ENCODE data around the gene EMP3. TPM values are rescaled to one million over a fixed set of nuclear protein-coding genes. Genes with fewer than 3 reads are reported as not detected.
A peak's percentile ranks its signal among the peaks of the same experiment; 100 is the strongest.

EMP3 gene
- total RNA-seq, 4 donors from 2014 or later = 3.8 to 15.3 (median 9.4) TPM

DNA sequence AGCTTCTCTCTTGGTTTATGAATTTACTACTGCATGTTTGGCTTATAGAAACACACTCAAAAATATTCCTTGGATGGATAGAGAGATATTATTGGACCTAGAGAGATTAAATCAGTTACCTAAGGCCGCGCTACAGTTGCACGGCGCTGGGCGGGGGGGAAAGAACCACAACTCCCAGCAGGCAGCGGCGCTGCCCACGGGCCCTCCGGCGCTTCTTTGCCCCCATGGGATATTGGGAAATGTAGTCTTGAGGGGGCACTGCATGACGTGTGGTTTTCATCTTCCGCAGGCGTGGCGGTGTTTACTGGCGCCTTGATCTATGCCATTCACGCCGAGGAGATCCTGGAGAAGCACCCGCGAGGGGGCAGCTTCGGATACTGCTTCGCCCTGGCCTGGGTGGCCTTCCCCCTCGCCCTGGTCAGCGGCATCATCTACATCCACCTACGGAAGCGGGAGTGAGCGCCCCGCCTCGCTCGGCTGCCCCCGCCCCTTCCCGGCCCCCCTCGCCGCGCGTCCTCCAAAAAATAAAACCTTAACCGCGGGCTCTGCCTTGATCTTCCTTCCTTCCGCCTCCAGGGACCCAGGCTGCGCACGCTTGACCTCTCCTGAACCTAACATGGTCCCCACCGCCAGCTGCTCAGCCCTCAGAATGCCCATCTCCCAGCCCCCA is 4.8 kb downstream of the EMP3 start:
- Histone ChIP-seq H3K36me3 (no peaks in the 10 kb centered on the region), H3K27me3 (no peaks in the 10 kb centered on the region), H3K27ac (peak overlapping the region; percentile 72 to 95 (median 82)), H3K4me1 (peaks cover 15 to 25% of the 10 kb centered on the region in 2 donors), H3K4me3 (peak overlapping the region; percentile 11 to 65 (median 36)), H3K9me3 (no peaks in the 10 kb centered on the region)
- ATAC-seq (peak in 1 of 2 donors; percentile 9), DNase-seq (peak; percentile 17 to 52)
- intact Hi-C loops (cut with DNase I; ENCODE audit: low total_unique reads) = no loop called here
- peak; percentile 27 to 49 for TF ChIP-seq POLR2A (IDR thresholded peaks at IDR 0.05)
- no peak for TF ChIP-seq CTCF (IDR thresholded peaks at IDR 0.05 in 4 of 5, conservative IDR thresholded peaks at IDR 0.05 in 1 of 5)
- in situ Hi-C loops (cut with MboI; ENCODE audit: low sequenced_read_pairs in 4 of 4) = no loop called here

- ATAC-seq (no peak), DNase-seq (no peak)
- H3K9me3 ChIP-seq = no peaks in the 10 kb centered on the region
- peak overlapping the region; percentile 49 to 58 (median 52) for H3K4me3 ChIP-seq
- no peaks in the 10 kb centered on the region for H3K27me3 ChIP-seq
- in situ Hi-C loops (cut with MboI; ENCODE audit: low sequenced_read_pairs in 4 of 4) = no loop called here
- TF ChIP-seq CTCF (IDR thresholded peaks at IDR 0.05 in 4 of 5, conservative IDR thresholded peaks at IDR 0.05 in 1 of 5) (no peak), POLR2A (IDR thresholded peaks at IDR 0.05) (no peak)
- no peaks in the 10 kb centered on the region for H3K36me3 ChIP-seq
- H3K4me1 ChIP-seq = peaks cover 10 to 15% of the 10 kb centered on the region in 2 donors
- intact Hi-C loops (cut with DNase I; ENCODE audit: low total_unique reads) = loop anchor here (1.0 kb wide), 2 partner anchors 10 to 31 kb away; partner anchors contain the start of gene TMEM143
- H3K27ac ChIP-seq = peak overlapping the region; percentile 82 to 84 (median 83)
Measured at GRCh38 chr19:48332351-48332661, 7.0 kb downstream of the EMP3 start.

DNA sequence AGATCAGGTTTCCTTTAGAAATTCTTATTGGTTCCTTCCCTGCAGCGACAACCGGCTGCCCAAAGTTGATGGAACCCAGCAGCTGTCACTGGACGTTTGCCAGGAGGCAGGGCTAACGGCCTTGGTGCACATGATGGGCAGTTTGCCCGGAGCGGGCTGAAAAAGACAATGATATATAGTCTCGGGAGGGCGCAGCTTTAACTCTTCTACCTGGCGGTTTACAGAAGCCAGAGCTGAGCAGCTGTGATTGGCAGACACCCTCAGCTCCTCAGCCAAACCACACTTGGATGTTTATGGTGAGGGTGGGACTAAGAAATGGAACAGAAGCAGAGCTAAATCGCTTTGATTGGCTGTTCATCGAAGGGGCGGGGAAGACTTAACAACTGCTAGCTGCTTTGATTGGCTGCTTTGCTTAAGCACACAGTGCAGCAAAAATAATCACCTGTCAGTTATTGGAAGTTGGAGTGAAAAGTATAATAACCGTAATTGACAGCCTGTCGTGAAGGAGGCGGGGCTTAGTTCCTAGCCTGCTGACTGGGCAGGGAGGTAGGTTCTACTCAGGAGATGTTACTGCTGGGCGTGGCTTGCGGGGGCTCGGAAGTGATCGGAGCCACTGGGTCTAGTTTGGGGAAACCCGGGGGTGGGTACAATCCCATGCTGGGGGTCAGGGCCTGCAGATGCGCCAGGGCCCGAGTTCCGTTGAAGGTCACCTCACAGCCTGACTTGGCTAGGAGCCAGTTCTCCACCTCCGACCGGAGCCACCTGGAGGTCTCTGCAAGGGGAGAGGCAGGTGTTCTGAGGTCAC is 7.5 kb downstream of the EMP3 start:
- DNase-seq = peak; percentile 85 to 90
- in situ Hi-C loops (cut with MboI; ENCODE audit: low sequenced_read_pairs in 4 of 4) = no loop called here
- Histone ChIP-seq H3K27me3 (no peaks in the 10 kb centered on the region), H3K36me3 (no peaks in the 10 kb centered on the region), H3K4me1 (peaks cover 10 to 15% of the 10 kb centered on the region in 2 donors), H3K9me3 (no peaks in the 10 kb centered on the region), H3K4me3 (peak overlapping the region; percentile 49 to 58 (median 52)), H3K27ac (peak overlapping the region; percentile 82 to 84 (median 83))
- intact Hi-C loops (cut with DNase I; ENCODE audit: low total_unique reads) = loop anchor here (1.0 kb wide), 2 partner anchors 11 to 30 kb away; partner anchors contain the start of gene TMEM143
- peak; percentile 87 to 92 for ATAC-seq
- TF ChIP-seq POLR2A (IDR thresholded peaks at IDR 0.05) = peak; percentile 11 to 47
- no peak for TF ChIP-seq CTCF (IDR thresholded peaks at IDR 0.05 in 4 of 5, conservative IDR thresholded peaks at IDR 0.05 in 1 of 5)

DNA sequence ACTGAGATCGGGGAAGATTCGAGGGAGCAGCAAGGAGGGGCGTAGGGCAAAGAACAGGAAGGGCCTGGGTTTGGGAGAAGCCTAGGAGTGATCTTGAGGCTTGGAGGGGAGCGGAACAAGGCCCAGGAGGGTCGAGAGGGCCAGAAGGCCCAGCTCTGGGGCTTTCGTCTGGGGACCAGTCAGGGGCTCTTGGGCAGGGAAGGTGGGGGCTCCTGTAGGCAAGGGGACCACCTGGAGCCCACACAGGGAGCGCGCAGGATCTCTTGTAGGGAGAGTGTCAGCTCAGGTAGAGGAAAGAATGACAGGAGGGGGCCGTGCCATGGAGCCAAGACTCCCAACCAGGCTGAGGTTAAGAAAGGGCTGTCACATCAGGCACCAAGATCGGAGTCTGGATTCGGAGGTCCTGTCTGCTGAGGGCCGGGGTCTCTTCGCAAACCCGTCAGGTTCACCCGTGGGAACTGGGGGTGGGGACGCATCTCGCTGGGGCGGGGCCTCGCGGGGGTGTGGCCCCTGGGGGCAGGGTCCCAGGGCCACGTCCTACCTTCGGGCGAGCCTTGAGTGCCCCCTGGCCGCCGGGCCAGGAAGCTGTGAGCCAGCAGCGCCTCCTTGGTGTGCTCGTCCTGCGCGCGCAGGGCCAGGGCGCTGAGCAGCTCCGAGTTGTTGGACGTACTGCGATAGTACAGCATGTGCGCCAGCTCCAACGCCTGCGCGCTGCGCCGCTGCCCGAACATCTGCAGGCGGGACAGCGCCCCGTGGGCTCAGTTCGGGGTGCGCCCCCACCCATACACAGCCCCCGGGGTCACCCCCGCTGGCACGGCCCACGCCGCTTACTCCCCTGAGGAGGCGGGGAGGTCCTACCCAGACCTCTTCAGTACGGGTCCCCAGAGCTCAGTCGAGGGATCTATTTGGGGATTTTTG is 8.4 kb downstream of the EMP3 start:
- Histone ChIP-seq H3K9me3 (no peaks in the 10 kb centered on the region), H3K36me3 (no peaks in the 10 kb centered on the region), H3K4me3 (peak overlapping the region; percentile 49 to 58 (median 52)), H3K27me3 (no peaks in the 10 kb centered on the region), H3K4me1 (peaks cover 10 to 15% of the 10 kb centered on the region in 2 donors), H3K27ac (peak overlapping the region; percentile 82 to 84 (median 83))
- TF ChIP-seq CTCF (IDR thresholded peaks at IDR 0.05 in 4 of 5, conservative IDR thresholded peaks at IDR 0.05 in 1 of 5) (peak; percentile 23 to 76 (median 73)), POLR2A (IDR thresholded peaks at IDR 0.05) (no peak)
- in situ Hi-C loops (cut with MboI; ENCODE audit: low sequenced_read_pairs in 4 of 4) (no loop called here), intact Hi-C loops (cut with DNase I; ENCODE audit: low total_unique reads) (no loop called here)
- DNase-seq (peak; percentile 60 to 72), ATAC-seq (peak; percentile 25 to 31)
